SKM-1 treated with dmso at 0.1 percent for 144 hours (cell line): ENCODE results near the gene ACTC1.

Source experiments
- DNase-seq: peaks from one replicate; lab custom pipeline; 2025; ENCODE audit not compliant: unreplicated experiment; lab: John Stamatoyannopoulos, UW

ACTC1 gene

GRCh38 chr15:34802371-34802770 lies 7.0 kb upstream of the ACTC1 start:
- no peak for DNase-seq

DNA sequence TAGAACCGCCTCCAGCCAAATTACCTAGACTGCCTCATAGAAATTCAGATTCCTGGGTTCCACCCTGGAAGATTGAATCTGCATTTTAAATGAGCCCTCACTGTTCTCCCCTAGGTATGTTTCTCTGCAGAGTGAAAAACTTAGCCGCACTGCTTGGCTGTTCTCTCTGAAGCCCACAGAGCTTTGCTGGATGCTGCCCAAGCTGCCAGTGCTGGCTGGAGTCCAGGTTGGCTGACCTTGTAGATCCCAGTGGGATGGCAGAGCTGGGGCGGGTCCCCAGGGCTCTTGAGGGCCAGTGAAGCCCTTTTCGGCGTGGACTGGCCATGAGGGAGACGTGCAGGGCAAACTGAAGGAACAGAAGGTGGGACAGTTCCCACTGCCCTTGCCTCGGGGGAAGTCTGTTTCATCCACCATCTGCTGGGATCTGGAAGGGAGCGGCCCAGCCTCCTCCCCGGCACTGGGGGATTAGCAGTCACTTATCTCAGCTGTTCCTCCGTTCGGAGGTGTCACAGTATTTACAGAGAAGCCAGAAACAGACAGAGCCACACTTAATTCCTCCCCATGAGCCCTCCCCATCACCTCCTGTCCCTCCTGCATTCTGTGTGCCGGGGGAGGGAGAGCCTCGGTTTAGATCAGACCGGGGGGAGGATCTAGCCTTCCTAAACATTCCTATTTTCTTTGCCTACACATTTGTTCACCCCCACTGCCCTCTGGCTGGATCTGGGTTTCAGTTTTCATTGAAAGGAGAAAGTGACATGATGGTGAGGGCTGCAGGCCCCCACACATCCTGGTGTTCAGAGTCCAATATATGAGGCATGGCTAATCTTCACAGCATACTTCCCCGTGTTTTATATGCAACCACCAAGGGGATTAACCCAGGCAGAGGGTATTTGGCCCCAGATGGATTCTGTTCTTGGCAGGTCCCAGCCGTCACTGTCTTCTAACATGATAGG lies 4.1 kb upstream of the ACTC1 start:
- DNase-seq = no peak

- DNase-seq = no peak
These were observed 1.6 kb upstream of the ACTC1 start for GRCh38 chr15:34796847-34797435.

DNA sequence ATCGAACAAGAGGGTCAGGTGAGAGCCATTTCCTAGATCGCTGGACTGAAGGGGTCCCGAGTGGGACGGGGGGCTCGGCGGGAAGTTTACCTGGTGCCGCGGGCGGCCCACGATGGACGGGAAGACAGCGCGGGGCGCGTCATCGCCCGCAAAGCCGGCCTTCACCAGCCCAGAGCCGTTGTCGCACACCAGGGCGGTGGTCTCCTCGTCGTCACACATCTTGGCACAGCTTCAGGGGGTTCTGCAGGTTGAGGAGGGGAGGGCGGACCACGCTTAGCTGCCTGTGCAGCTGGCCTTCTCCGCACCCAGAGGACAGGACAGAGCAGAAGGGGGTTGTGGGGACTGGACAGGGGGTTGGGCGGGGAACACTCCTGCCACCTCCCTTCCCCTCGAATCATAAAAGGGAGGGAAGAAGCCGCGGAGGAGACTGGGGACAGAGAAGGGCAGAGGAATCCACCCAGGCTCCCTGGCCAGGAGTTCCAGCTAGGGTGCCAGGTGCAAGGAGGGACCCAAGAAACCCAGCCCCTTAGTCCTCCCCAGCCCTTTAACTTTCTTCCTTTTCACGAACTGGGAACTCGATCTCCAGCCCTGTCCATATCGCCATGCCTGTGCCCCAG lies 651 bp downstream of the ACTC1 start:
- no peak for DNase-seq

DNA sequence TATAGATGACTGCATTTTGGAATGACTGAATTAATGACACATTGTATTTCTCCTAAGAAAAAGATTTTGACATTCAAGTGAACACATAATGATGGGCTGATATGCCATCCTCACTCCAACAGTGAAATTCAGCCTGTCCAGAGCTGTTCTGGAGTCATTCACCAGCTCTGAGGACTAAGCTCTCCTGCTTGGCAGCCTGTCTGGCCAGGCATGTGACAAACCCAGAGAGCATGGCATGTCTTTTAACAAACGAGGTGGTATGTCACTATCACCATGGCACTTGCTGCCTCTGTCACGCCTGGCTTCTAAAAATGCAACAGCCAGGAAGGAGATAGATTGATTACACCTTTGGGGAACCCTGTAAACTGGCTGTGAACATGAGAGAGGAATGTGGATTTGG lies 1.4 kb downstream of the ACTC1 start:
- no peak for DNase-seq

- no peak for DNase-seq
These were observed 2.3 kb downstream of the ACTC1 start for GRCh38 chr15:34793071-34793470.

DNA sequence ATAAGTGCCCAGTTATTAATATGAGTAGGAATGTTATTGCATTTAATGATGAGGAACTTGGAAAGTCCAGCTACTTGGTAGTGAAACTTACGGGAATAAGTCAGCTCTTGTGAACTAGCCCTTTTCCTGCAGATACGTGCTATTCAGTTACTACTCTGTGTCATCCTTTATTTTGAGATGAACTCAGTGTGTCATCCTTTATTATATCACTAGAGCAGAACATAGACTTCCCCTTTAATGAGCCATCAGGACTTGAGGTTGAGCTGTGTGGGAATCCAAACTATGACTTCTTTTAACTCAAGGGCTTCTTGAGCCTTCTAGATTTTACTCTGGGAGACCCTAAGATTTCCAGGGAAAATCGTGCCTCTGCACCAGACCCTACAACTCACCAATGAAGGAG lies 3.6 kb downstream of the ACTC1 start:
- no peak for DNase-seq

DNA sequence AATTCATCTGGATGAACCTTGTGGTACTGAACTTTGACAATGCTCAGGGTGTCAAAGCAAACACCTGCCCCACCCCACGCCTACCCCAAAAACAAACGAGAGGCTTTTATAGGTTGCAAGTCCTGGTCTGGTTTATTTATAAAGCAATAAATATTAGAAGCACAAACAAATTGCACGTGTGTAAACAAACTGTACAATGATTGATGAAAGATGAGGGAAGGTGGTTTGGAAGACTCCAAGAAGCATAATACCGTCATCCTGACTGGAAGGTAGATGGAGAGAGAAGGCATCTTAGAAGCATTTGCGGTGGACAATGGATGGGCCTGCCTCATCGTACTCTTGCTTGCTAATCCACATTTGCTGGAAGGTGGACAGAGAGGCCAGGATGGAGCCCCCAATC lies 5.2 kb downstream of the ACTC1 start:
- DNase-seq = no peak

DNA sequence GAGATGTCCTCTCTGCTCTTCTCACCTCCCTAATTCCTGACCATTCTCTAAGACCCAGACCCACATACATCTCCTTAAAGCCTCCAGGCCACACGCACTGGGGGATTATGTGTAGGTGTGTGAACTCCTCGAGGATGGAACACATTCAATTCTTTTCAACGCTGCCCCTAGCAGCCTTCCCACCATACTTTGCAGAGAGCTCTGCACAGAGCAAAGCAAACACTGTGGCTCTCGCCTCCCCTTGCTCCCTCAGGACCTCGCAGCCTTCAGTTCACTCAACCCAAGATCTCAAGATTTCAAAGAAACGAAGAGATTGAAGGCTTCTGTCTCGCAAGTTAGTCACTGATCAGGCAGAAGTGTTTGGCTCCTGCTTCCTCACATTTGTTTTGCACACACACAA lies 6.0 kb downstream of the ACTC1 start:
- no peak for DNase-seq

DNA sequence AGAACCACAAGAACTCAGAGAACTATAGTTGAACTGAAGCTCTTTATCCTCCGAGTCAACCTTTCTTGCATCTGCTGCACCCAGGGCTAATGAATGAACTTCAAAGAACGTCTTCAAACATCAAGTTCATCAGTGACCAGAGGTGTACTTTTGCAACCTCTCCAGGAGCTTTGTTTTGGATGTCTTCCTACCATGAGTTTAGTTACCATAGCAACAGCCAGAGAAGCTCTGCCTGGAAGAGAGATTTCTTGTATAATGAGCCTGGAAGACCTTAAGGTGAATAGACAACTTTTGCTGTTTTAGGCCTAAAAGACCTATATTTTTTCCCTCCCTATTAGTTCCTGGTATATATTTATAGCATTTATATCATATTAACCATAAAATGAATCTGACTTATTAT lies 9.1 kb downstream of the ACTC1 start:
- no peak for DNase-seq

- DNase-seq = no peak
These were observed 11.4 kb downstream of the ACTC1 start for GRCh38 chr15:34783991-34784390.

- no peak for DNase-seq
These were observed 11.9 kb downstream of the ACTC1 start for GRCh38 chr15:34783431-34783830.

GRCh38 chr15:34782901-34783300 lies 12.4 kb downstream of the ACTC1 start:
- DNase-seq = no peak

DNA sequence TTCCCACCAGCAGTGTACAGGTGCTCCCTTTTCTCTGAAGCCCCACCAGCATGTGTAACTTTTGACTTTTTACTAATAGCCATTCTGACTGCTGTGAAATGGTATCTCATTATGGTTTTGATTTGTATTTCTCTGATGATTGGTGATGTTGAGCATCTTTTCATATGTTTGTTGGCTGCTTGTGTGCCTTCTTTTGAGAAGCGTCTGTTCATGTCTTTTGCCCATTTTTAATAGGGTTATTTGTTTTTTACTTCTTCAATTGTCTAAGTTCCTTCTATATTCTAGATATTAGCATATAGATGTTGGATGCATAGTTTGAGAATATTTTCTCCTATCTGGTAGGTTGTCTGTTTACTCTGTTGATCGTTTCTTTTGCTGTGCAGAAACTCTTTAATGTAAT lies 14.6 kb downstream of the ACTC1 start:
- no peak for DNase-seq

DNA sequence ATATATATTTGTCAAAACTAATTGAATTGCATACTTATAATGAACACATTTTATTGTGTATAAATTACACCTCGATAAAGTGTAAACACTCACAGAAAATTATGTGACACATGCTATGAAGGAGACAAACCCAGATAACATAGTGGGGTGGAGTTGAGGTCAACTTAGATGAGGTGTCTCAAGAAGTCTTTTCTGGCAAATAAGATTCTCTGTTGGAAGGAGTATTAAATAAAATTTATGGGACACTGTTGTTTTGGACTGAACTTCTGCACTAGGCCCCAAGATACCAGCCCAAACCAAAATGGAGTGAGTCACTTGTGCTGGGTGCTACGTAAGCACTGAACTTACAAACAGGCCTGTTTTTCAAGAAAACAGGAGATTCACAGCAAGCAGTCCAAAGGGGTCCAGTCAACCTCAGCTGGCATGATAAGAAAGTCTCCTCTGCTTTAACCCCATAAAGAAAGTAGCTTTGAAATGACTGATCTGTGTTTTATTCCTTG lies 18.7 kb downstream of the ACTC1 start:
- no peak for DNase-seq

GRCh38 chr15:34773917-34774316 lies 21.4 kb downstream of the ACTC1 start:
- no peak for DNase-seq

DNA sequence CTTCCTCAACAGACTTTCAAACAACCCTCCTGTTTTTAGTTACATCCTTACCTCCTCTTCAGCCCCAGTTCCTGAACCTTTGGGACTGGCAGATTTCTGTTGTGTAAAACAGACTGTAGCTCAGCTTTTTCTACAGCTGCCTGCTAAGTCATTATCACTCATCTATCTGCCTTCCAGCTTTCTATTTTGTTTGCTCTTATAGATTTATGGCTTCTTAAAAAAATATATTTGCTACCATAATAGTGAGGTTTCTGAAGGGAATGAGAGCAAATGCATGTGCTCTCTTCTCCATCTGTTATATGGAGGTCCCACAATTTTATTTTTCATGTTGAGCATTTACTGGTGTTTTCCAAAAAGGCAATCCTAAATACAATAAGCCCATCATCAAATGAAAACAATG lies 22.3 kb downstream of the ACTC1 start:
- DNase-seq = no peak

GRCh38 chr15:34772312-34772711 lies 23.0 kb downstream of the ACTC1 start:
- no peak for DNase-seq

- no peak for DNase-seq
These were observed 25.6 kb downstream of the ACTC1 start for GRCh38 chr15:34769711-34770110.

DNA sequence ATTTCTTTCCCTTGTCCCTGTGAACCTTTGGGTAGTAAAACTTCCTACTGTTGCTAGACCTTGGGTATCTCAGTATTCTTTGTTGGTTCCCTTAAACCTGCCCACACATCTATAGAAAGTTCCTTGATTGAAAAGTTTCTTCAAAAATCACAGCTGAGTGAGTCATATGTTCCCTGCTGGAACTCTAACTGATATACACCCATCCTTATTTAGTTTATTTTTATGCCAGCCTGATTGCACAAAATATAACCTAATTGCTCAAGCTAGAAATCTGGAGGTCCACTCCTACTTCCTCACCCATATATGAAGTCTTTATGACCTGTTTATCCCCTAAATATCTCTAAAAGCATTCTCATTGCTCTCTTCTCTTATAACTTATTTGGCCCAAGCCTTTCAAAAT lies 26.8 kb downstream of the ACTC1 start:
- no peak for DNase-seq

DNA sequence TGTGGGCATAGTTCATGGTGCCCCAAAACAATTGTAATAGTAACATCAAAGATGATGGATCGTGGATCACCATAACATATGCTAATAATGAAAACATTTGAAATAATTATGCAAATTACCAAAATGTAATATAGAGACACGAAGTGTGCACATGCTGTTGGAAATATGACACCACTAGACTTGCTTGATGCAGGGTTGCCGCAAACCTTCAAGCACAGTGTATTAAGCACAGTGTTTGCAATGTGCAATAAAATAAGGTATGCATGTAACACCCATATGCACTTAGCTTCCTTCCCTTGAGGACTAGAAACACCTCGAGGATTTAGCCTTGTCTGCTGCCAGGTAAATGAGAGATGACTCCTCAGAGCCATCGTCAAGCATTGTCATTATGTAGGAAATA lies 29.6 kb downstream of the ACTC1 start:
- DNase-seq = no peak

GRCh38 chr15:34760909-34761308 lies 34.4 kb downstream of the ACTC1 start:
- DNase-seq = no peak
